ENCODE results near the gene MGMT.

MGMT gene

GRCh38 chr10:129550658-129551057 is 83.6 kb downstream of the MGMT start:
- no peak for TF ChIP-seq CTCF (IDR thresholded peaks at IDR 0.05; ENCODE audit: insufficient read depth, low read depth, low read length, missing control alignments)
- DNase-seq (ENCODE audit: low read depth): no peak
- no peak overlapping the region for H3K4me3 ChIP-seq (ENCODE audit: low read length)

- DNase-seq (ENCODE audit: low read depth): no peak
- no peak overlapping the region for H3K4me3 ChIP-seq (ENCODE audit: low read length)
- TF ChIP-seq CTCF (IDR thresholded peaks at IDR 0.05; ENCODE audit: insufficient read depth, low read depth, low read length, missing control alignments): no peak
Observed at GRCh38 chr10:129552119-129552518, 85.1 kb downstream of the MGMT start.

GRCh38 chr10:129553928-129554327 is 86.9 kb downstream of the MGMT start:
- no peak overlapping the region for H3K4me3 ChIP-seq (ENCODE audit: low read length)
- no peak for TF ChIP-seq CTCF (IDR thresholded peaks at IDR 0.05; ENCODE audit: insufficient read depth, low read depth, low read length, missing control alignments)
- no peak for DNase-seq (ENCODE audit: low read depth)

- no peak overlapping the region for H3K4me3 ChIP-seq (ENCODE audit: low read length)
- DNase-seq (ENCODE audit: low read depth): no peak
- no peak for TF ChIP-seq CTCF (IDR thresholded peaks at IDR 0.05; ENCODE audit: insufficient read depth, low read depth, low read length, missing control alignments)
Observed at GRCh38 chr10:129556316-129556715, 89.3 kb downstream of the MGMT start.

- no peak overlapping the region for H3K4me3 ChIP-seq (ENCODE audit: low read length)
- no peak for DNase-seq (ENCODE audit: low read depth)
- TF ChIP-seq CTCF (IDR thresholded peaks at IDR 0.05; ENCODE audit: insufficient read depth, low read depth, low read length, missing control alignments): no peak
Observed at GRCh38 chr10:129560361-129560760, 93.3 kb downstream of the MGMT start.

GRCh38 chr10:129562487-129562886 is 95.4 kb downstream of the MGMT start:
- no peak for DNase-seq (ENCODE audit: low read depth)
- H3K4me3 ChIP-seq (ENCODE audit: low read length): no peak overlapping the region
- TF ChIP-seq CTCF (IDR thresholded peaks at IDR 0.05; ENCODE audit: insufficient read depth, low read depth, low read length, missing control alignments): no peak

- TF ChIP-seq CTCF (IDR thresholded peaks at IDR 0.05; ENCODE audit: insufficient read depth, low read depth, low read length, missing control alignments): no peak
- DNase-seq (ENCODE audit: low read depth): no peak
- H3K4me3 ChIP-seq (ENCODE audit: low read length): no peak overlapping the region
Observed at GRCh38 chr10:129564923-129565322, 97.9 kb downstream of the MGMT start.
